Activated CD8-positive, alpha-beta T cell treated with anti-CD3 and anti-CD28 coated beads, Interleukin-2, amount 10 ng/mL, durations not matched to agents 7 days and 5 days (primary cell): ENCODE data around the gene TAS2R30. TPM values are rescaled to one million over a fixed set of nuclear protein-coding genes. Genes with fewer than 3 reads are reported as not detected.
"Not testable (repeated sequence)": the region's sequence is repeated elsewhere in the genome, so short reads cannot be mapped to it uniquely, and the experiment has no call there.

Experiments used
- ATAC-seq: fragments of 150-1000 bp; cut with Tn5 transposase; one replicate; pipeline ENCODE4 v1.10.0; 2021; ENCODE audit warnings: moderate library complexity
- CTCF ChIA-PET: fragments of 350-600 bp; sonication (Branson Sonifier 250); formaldehyde crosslinking; loops from one replicate; lab custom pipeline; 2021; ENCODE audit warnings: antibody characterized with exemption; lab: Charles Lee
- POLR2A ChIA-PET: fragments of 350-600 bp; sonication (Branson Sonifier 250); formaldehyde crosslinking; loops from one replicate; lab custom pipeline; 2021; ENCODE audit warnings: antibody characterized with exemption; lab: Charles Lee
- DNase-seq: peaks from one replicate; pipeline ENCODE4 v3.0.0-alpha.2; 2020
- H3K27ac Mint-ChIP-seq: one replicate; pipeline ENCODE4 v1.8.0; 2021; ENCODE audit warnings: mild to moderate bottlenecking, mixed read lengths
- H3K27me3 Mint-ChIP-seq: one replicate; pipeline ENCODE4 v1.8.0; 2021; ENCODE audit warnings: low read depth, mixed read lengths
- H3K36me3 Mint-ChIP-seq: one replicate; pipeline ENCODE4 v1.8.0; 2021; ENCODE audit warnings: low read depth, mixed read lengths
- H3K4me1 Mint-ChIP-seq: one replicate; pipeline ENCODE4 v1.8.0; 2021; ENCODE audit warnings: low read depth, mixed read lengths
- H3K4me3 Mint-ChIP-seq: one replicate; pipeline ENCODE4 v1.8.0; 2021; ENCODE audit warnings: mild to moderate bottlenecking, mixed read lengths
- H3K9me3 Mint-ChIP-seq: one replicate; pipeline ENCODE4 v1.8.0; 2022; ENCODE audit warnings: mixed read lengths; ENCODE audit not compliant: insufficient read depth
- total RNA-seq, 2 experiments: library from RNA; stranded (reverse); gene quantifications; one replicate each; pipeline ENCODE4 v1.2.3, GENCODE V29; 2021

The TAS2R30 gene
- total RNA-seq, 2 experiments from 2014 or later = 3.2 to 3.5 TPM

DNA sequence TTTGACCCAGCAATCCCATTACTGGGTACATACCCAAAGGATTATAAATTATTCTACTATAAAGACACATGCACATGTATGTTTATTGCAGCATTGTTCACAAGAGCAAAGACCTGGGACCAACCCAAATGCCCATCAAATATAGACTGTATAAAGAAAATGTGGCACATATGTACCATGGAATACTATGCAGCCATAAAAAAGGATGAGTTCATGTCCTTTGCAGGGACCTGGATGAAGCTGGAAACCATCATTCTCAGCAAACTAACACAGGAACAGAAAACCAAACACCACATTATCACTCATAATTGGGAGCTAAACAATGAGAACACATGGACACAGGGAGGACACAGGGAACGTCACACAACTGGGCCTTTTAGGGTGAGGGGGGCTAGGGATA lies 20.3 kb downstream of the TAS2R30 start:
- H3K4me3 Mint-ChIP-seq, ATAC-seq, POLR2A ChIA-PET, DNase-seq, H3K27me3 Mint-ChIP-seq, H3K27ac Mint-ChIP-seq, CTCF ChIA-PET: not testable (repeated sequence)
- H3K4me1 Mint-ChIP-seq = peaks cover 15% of the 10 kb centered on the region
- peaks cover 82% of the 10 kb centered on the region for H3K36me3 Mint-ChIP-seq
- H3K9me3 Mint-ChIP-seq = peaks cover 58% of the 10 kb centered on the region

DNA sequence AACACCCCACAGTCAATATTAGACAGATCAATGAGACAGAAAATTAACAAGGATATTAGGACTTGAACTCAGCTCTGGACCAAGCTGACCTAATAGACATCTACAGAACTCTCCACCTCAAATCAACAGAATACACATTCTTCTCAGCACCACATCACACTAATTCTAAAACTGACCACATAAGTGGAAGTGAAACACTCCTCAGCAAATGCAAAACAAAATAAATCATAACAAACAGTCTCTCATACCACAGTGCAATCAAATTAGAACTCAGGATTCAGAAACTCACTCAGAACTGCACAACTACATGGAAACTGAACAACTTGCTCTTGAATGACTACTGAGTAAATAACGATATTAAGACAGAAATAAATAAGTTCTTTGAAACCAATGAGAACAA lies 23.2 kb downstream of the TAS2R30 start:
- POLR2A ChIA-PET, H3K27ac Mint-ChIP-seq, H3K4me3 Mint-ChIP-seq, ATAC-seq, DNase-seq, CTCF ChIA-PET, H3K27me3 Mint-ChIP-seq: not testable (repeated sequence)
- Mint-ChIP-seq H3K9me3 (peaks cover 65% of the 10 kb centered on the region), H3K36me3 (peaks cover 85% of the 10 kb centered on the region), H3K4me1 (peaks cover 19% of the 10 kb centered on the region)

DNA sequence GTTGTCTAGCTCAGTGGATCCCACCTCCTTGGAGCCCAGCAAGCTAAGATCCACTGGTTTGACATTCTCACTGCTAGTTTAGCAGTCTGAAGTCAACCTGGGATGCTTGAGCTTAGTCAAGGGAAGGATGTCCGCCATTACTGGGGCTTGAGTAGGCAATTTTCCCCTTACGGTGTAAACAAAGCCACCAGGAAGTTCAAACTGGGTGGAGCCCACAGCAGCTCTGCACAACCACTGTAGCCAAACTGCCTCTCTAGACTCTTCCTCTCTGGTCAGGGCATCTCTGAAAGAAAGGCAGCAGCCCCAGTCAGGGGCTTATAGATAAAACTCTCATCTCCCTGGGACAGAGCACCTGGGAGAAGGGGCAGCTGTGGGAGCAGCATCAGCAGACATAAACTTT lies 25.6 kb downstream of the TAS2R30 start:
- no peaks in the 10 kb centered on the region for H3K27me3 Mint-ChIP-seq
- H3K4me1 Mint-ChIP-seq = peaks cover 19% of the 10 kb centered on the region
- no peak for ATAC-seq
- H3K27ac Mint-ChIP-seq = peak overlapping the region; percentile 65
- H3K4me3 Mint-ChIP-seq = no peak overlapping the region
- CTCF ChIA-PET = interaction anchor here (0.7 kb wide), 1 partner anchor 91 kb away, joined by 3 read pairs; no protein-coding TSS in a partner anchor
- H3K9me3 Mint-ChIP-seq = peaks cover 52% of the 10 kb centered on the region
- peaks cover 76% of the 10 kb centered on the region for H3K36me3 Mint-ChIP-seq
- POLR2A ChIA-PET = no interaction called here
- no peak for DNase-seq

DNA sequence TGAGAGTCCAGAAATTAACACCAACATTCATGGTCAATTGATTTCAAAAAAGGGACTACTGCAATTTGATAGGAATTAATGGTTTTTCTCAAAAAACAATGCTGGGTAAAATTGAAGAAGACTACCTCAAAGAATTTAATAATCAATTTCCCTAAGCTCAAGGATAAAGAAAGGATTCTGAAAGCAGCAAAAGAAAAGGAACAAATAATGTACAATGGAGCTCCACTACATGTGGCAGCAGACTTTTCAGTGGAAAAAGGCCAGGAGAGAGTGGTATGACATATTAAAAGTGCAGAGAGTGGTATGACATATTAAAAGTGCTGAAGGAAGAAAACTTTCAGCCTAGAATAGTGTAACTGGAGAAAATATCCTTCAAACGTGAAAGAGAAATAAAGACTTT lies 26.7 kb downstream of the TAS2R30 start:
- H3K27ac Mint-ChIP-seq = no peak overlapping the region
- POLR2A ChIA-PET = no interaction called here
- H3K36me3 Mint-ChIP-seq = peaks cover 72% of the 10 kb centered on the region
- no peaks in the 10 kb centered on the region for H3K27me3 Mint-ChIP-seq
- no peak for DNase-seq
- H3K4me1 Mint-ChIP-seq = peaks cover 17% of the 10 kb centered on the region
- CTCF ChIA-PET = no interaction called here
- peaks cover 51% of the 10 kb centered on the region for H3K9me3 Mint-ChIP-seq
- no peak for ATAC-seq
- H3K4me3 Mint-ChIP-seq = no peak overlapping the region

DNA sequence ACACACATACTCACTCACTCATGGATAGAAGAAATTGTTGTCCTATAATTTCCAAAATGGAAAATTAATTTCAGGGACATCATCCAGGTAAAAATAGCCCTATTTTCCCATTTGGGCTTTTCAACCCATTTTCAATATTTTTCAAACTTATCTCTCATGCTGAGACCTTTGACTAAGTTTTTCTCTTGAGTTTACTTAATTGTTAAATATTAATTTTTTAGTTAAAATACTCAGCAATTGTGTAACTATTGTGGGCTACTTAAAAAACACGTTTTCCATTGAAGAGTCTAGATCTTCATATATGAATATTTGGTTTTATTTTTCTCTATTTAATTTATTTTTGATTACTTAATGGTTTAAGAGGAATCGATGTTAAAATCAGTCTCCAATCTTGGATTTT lies 28.2 kb downstream of the TAS2R30 start:
- ChIA-PET CTCF (no interaction called here), POLR2A (no interaction called here)
- Mint-ChIP-seq H3K27ac (no peak overlapping the region), H3K27me3 (no peaks in the 10 kb centered on the region), H3K9me3 (peaks cover 37% of the 10 kb centered on the region), H3K4me3 (no peak overlapping the region), H3K4me1 (peaks cover 14% of the 10 kb centered on the region), H3K36me3 (peaks cover 67% of the 10 kb centered on the region)
- ATAC-seq = no peak
- DNase-seq = no peak

DNA sequence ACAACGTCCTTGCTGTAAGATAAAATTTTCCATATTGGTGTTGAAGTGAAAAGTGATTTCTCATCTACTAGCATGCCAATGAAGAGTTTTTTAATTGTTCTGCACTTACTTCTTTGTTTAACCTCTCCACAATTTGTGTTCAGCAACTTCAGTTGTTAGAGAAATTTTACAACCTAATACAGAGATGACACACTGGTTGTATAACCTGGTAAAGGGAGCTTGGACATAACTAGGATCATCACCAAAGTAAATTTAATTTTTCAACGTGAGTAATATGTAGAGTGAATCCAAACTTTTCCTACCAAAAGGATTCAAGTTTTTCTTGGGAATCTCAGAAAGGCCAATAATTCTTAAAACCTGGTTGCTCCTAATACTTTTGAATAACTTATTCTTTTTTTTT lies 28.9 kb downstream of the TAS2R30 start:
- no peaks in the 10 kb centered on the region for H3K27me3 Mint-ChIP-seq
- peaks cover 12% of the 10 kb centered on the region for H3K4me1 Mint-ChIP-seq
- H3K36me3 Mint-ChIP-seq = peaks cover 63% of the 10 kb centered on the region
- no peak for ATAC-seq
- no peak overlapping the region for H3K27ac Mint-ChIP-seq
- no peak for DNase-seq
- peaks cover 33% of the 10 kb centered on the region for H3K9me3 Mint-ChIP-seq
- no peak overlapping the region for H3K4me3 Mint-ChIP-seq
- ChIA-PET POLR2A (no interaction called here), CTCF (no interaction called here)

DNA sequence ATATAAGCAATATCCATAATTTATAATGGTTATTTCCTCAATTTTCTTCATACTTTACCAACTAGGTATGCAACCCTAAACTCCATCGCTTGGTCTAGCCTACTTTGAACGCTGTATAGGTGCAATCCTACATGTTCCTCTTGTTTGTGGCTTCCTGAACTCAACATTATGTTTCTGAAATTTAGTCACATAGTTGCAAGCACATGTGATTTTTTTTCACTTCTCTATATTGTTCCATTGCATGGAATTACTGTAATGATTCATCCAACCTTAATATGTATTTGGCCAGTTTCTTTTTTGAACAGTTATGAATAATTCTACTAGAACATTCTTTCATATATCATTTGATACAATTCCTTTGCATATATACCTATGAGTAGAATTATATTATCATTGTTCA lies 39.5 kb downstream of the TAS2R30 start:
- ATAC-seq, DNase-seq, CTCF ChIA-PET, H3K4me1 Mint-ChIP-seq, H3K4me3 Mint-ChIP-seq, POLR2A ChIA-PET, H3K27me3 Mint-ChIP-seq, H3K27ac Mint-ChIP-seq, H3K9me3 Mint-ChIP-seq: not testable (repeated sequence)
- H3K36me3 Mint-ChIP-seq = peaks cover 15% of the 10 kb centered on the region

DNA sequence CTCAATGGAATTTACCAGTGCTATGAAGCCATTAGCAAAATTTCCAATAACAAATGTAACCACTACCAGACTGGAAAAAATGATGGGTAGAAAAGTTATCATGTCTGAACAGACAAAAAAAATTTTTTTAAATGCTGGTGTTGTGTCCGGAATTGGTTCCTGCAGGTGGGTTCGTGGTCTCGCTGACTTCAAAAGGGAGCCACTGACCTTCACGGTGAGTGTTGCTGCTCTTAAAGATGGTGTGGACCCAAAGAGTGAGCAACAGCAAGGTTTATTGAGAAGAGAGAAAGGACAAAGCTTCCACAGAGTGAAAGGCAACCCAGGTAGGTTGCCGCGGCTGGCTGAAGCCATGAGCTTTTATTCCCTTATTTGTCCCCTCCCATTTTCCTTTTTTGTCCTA lies 42.3 kb downstream of the TAS2R30 start, which contains the start of gene TAS2R43:
Gene TAS2R43 (minus strand): TSS at position 186 of the 400 bp plus-strand sequence. CDS start 84 bp downstream, at position 102.
- no peak within 1 kb of the TSS for H3K4me3 Mint-ChIP-seq
- H3K27me3 Mint-ChIP-seq = no peaks in the 10 kb centered on the region
- ATAC-seq (no peak), DNase-seq (no peak)
- peaks cover 6% of the 10 kb centered on the region for H3K36me3 Mint-ChIP-seq
- H3K4me1 Mint-ChIP-seq = no peaks in the 10 kb centered on the region
- POLR2A ChIA-PET = no interaction called here
- H3K27ac Mint-ChIP-seq = no peak within 1 kb of the TSS
- CTCF ChIA-PET = no interaction called here
- no peaks in the 10 kb centered on the region for H3K9me3 Mint-ChIP-seq

DNA sequence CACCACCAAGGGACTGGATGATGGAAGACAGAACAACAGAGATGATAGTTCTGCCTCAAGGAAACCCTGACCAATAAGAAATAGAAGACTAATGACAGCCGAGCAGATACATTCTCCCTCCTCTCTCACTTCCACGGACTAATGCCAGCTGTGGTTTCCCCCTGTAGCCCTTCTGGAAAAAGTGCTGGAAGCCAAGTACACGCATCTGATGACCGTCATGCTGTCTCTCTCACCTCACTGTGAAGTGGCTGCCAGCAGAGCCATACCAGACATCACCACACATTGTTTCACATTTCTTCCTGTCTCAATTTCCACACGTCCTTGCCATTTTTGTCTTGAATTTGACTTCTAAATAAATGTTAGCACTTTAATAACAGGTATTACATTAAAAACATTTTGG lies 45.2 kb downstream of the TAS2R30 start:
- ATAC-seq = no peak

DNA sequence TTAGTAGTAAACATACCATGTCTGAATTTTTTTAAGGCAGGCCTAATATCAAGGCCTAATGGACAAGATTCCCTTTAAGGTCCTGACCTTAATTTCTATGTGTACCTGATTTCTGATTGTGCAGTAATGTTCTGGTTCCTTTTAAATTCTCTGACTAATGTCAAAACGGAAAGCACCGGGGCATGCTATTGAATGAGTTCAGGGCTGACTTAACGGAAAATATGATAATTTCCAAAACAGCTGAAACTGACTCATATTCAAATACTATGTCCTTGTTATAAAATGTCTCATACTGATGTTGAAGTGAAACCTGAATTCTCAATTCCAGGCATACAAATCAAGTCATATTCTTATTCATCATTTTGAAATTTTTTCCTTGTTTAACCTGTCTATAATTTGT lies 49.0 kb downstream of the TAS2R30 start:
- Mint-ChIP-seq H3K4me3 (no peak overlapping the region), H3K27me3 (no peaks in the 10 kb centered on the region), H3K36me3 (peaks cover 14% of the 10 kb centered on the region), H3K4me1 (no peaks in the 10 kb centered on the region), H3K9me3 (peaks cover 8% of the 10 kb centered on the region), H3K27ac (no peak overlapping the region)
- CTCF ChIA-PET = no interaction called here
- DNase-seq (no peak), ATAC-seq (no peak)
- POLR2A ChIA-PET = no interaction called here

More for the DNA sequence above, 45.2 kb downstream of the TAS2R30 start:
- Mint-ChIP-seq H3K9me3 (no peaks in the 10 kb centered on the region), H3K4me3 (no peak overlapping the region), H3K27ac (no peak overlapping the region), H3K4me1 (no peaks in the 10 kb centered on the region), H3K27me3 (no peaks in the 10 kb centered on the region), H3K36me3 (peaks cover 9% of the 10 kb centered on the region)
- ChIA-PET POLR2A (no interaction called here), CTCF (no interaction called here)
- DNase-seq = no peak

Other genes starting within 250 kb of the TAS2R30 start
- 1 to 10 TPM; 1.0 to 1.1 TPM for gene TAS2R13, start 225.1 kb downstream of the TAS2R30 start, total RNA-seq
- not detected for gene PRH2, start 205.4 kb downstream of the TAS2R30 start, total RNA-seq
- 1 to 10 TPM; 2.1 to 2.4 TPM for gene TAS2R14, start 195.4 kb downstream of the TAS2R30 start, total RNA-seq
- 1 to 10 TPM in 1 of 2 experiments, under 1 TPM in 1; 0.95 to 1.4 TPM for gene TAS2R50, start 147.7 kb downstream of the TAS2R30 start, total RNA-seq
- 1 to 10 TPM; 1.9 to 2.2 TPM for gene TAS2R20, start 136.3 kb downstream of the TAS2R30 start, total RNA-seq
- gene TAS2R19, start 112.0 kb downstream of the TAS2R30 start, total RNA-seq = 1 to 10 TPM; 1.9 to 2.1 TPM
- gene TAS2R31, start 103.2 kb downstream of the TAS2R30 start, total RNA-seq = 1 to 10 TPM; 2.2 to 3.0 TPM
- 1 to 10 TPM; 1.4 to 1.5 TPM for gene TAS2R46, start 72.3 kb downstream of the TAS2R30 start, total RNA-seq
- gene TAS2R43, start 42.3 kb downstream of the TAS2R30 start, total RNA-seq = 1 to 10 TPM in 1 of 2 experiments, under 1 TPM in 1; 0.73 to 1.1 TPM
- gene SMIM10L1, start 36.5 kb upstream of the TAS2R30 start, total RNA-seq = 1 to 10 TPM; 8.9 to 9.5 TPM
- gene TAS2R42, start 52.3 kb upstream of the TAS2R30 start, total RNA-seq = not detected
- gene PRB3, start 135.1 kb upstream of the TAS2R30 start, total RNA-seq = not detected
- gene PRB4, start 175.8 kb upstream of the TAS2R30 start, total RNA-seq = not detected